SK-N-SH (cell line): Measurements from ENCODE around the gene MBNL1. TPM values are rescaled to one million over a fixed set of nuclear protein-coding genes. Genes with fewer than 3 reads are reported as not detected.

Source experiments
- CTCF ChIA-PET: fragments of 300-600, 350-600 bp; formaldehyde crosslinking; extraction: SDS; loops from one replicate; lab custom pipeline; 2021; lab: Yijun Ruan, JAX
- POLR2A ChIA-PET: fragments of 350-600 bp; sonication (Branson Sonifier 250); formaldehyde crosslinking; extraction: SDS; loops from one replicate; lab custom pipeline; 2020; ENCODE audit warnings: antibody characterized with exemption, inconsistent platforms; lab: Yijun Ruan, JAX
- DNase-seq: peaks from one replicate; pipeline ENCODE4 v3.0.0; 2012
- H2AFZ ChIP-seq: fragments of 200-600 bp; sonication (generic); 2 replicates; pipeline ENCODE4 v1.8.1; 2016; ENCODE audit warnings: antibody characterized with exemption, mild to moderate bottlenecking, low read depth
- H3F3A ChIP-seq: fragments of 200-600 bp; sonication (generic); replicated peaks from 2 replicates; pipeline ENCODE3; 2016; ENCODE audit warnings: antibody characterized with exemption, mild to moderate bottlenecking; ENCODE audit not compliant: insufficient read depth
- H3K27ac ChIP-seq, 2 experiments: fragments of 200-500 bp in 1 of 2; fragments of 200-600 bp in 1 of 2; sonication (Bioruptor generic) in 1 of 2; sonication (generic), shearing (Covaris generic) in 1 of 2; 2 replicates each; pipeline versions ENCODE4 v1.5.1 to v1.6.1; 2014 to 2016; ENCODE audit warnings: low read depth in 2 of 2, inconsistent platforms in 1 of 2, low read length in 1 of 2, mild to moderate bottlenecking in 1 of 2, mixed read lengths in 1 of 2
- H3K27me3 ChIP-seq: fragments of 200-600 bp; sonication (generic), shearing (Covaris generic); 2 replicates; pipeline ENCODE4 v1.6.1; 2016; ENCODE audit warnings: mixed run types; ENCODE audit not compliant: insufficient read depth
- H3K36me3 ChIP-seq, 2 experiments: fragments of 200-500 bp in 1 of 2; fragments of 200-600 bp in 1 of 2; sonication (Bioruptor generic) in 1 of 2; sonication (generic) in 1 of 2; replicated peaks in 1 of 2; 2 replicates each; pipeline versions ENCODE3 to v1.5.1; 2014 to 2016; ENCODE audit warnings: low read length in 1 of 2, mild to moderate bottlenecking in 1 of 2; ENCODE audit not compliant: insufficient read depth in 2 of 2, control insufficient read depth in 1 of 2
- H3K4me1 ChIP-seq, 2 experiments: fragments of 200-500 bp in 1 of 2; fragments of 200-600 bp in 1 of 2; sonication (Bioruptor generic) in 1 of 2; sonication (generic), shearing (Covaris generic) in 1 of 2; 2 replicates each; pipeline versions ENCODE4 v1.5.1 to v1.6.1; 2014 to 2016; ENCODE audit warnings: low read depth in 1 of 2, low read length in 1 of 2, mixed run types in 1 of 2; ENCODE audit not compliant: insufficient read depth in 2 of 2, control insufficient read depth in 1 of 2
- H3K4me2 ChIP-seq: fragments of 200-600 bp; sonication (generic), shearing (Covaris generic); 2 replicates; pipeline ENCODE4 v1.6.1; 2017; ENCODE audit warnings: mixed run types
- H3K4me3 ChIP-seq, 2 experiments: fragments of 200-500 bp in 1 of 2; fragments of 200-600 bp in 1 of 2; sonication (Bioruptor generic) in 1 of 2; sonication (generic), shearing (Covaris generic) in 1 of 2; 2 replicates each; pipeline versions ENCODE4 v1.5.1 to v1.8.1; 2014 to 2016; ENCODE audit warnings: low read depth in 2 of 2, inconsistent platforms in 1 of 2, low read length in 1 of 2, mild to moderate bottlenecking in 1 of 2, mixed read lengths in 1 of 2, moderate library complexity in 1 of 2
- H3K79me2 ChIP-seq: fragments of 200-600 bp; sonication (generic); 2 replicates; pipeline ENCODE4 v1.8.1; 2017; ENCODE audit warnings: mild to moderate bottlenecking; ENCODE audit not compliant: insufficient read depth
- H3K9ac ChIP-seq: fragments of 200-600 bp; sonication (generic); 2 replicates; pipeline ENCODE4 v1.6.1; 2017; ENCODE audit warnings: mixed run types
- H3K9me2 ChIP-seq: fragments of 200-600 bp; sonication (generic); 2 replicates; pipeline ENCODE4 v1.6.1; 2017; ENCODE audit warnings: mixed run types
- H3K9me3 ChIP-seq: fragments of 200-600 bp; sonication (generic); 2 replicates; pipeline ENCODE4 v1.6.1; 2017; ENCODE audit warnings: mixed run types, mild to moderate bottlenecking, moderate library complexity
- H4K20me1 ChIP-seq: fragments of 200-600 bp; sonication (generic); 2 replicates; pipeline ENCODE4 v1.6.1; 2017; ENCODE audit warnings: mild to moderate bottlenecking, mixed run types; ENCODE audit not compliant: insufficient read depth
- CHD2 ChIP-seq: fragments of 150-350 bp; IDR thresholded peaks from 2 replicates; pipeline ENCODE4 v1.6.1; 2018; ENCODE audit warnings: low read length; ENCODE audit not compliant: partially characterized antibody
- ELF1 ChIP-seq: IDR thresholded peaks from 2 replicates; pipeline ENCODE4 v1.4.0; 2012
- EZH2phosphoT487 ChIP-seq: fragments of 200-600 bp; sonication (generic); IDR thresholded peaks from 2 replicates; pipeline ENCODE4 v1.6.1; 2017; ENCODE audit warnings: low read depth, mixed run types, mild to moderate bottlenecking, antibody characterized with exemption, moderate library complexity, borderline replicate concordance
- FOSL2 ChIP-seq: IDR thresholded peaks from 2 replicates; pipeline ENCODE4 v1.4.0; 2012; ENCODE audit warnings: low read depth, mild to moderate bottlenecking, moderate library complexity, borderline replicate concordance
- FOXJ3 ChIP-seq: sonication (generic); formaldehyde crosslinking; IDR thresholded peaks from 2 replicates; pipeline ENCODE4 v1.5.1; 2020; ENCODE audit warnings: mild to moderate bottlenecking, missing genetic modification reagents
- GABPA ChIP-seq: IDR thresholded peaks from 2 replicates; pipeline ENCODE4 v1.4.0; 2012; ENCODE audit warnings: low read depth, mild to moderate bottlenecking
- JUND ChIP-seq: IDR thresholded peaks from 2 replicates; pipeline ENCODE4 v1.4.0; 2012
- MEF2A ChIP-seq: IDR thresholded peaks from 2 replicates; pipeline ENCODE4 v1.4.0; 2012; ENCODE audit warnings: low read depth, borderline replicate concordance
- MXI1 ChIP-seq: IDR thresholded peaks from 2 replicates; pipeline ENCODE4 v1.6.1; 2012; ENCODE audit warnings: mild to moderate bottlenecking, low read depth, low read length, improper control_type of control experiment
- NRF1 ChIP-seq: IDR thresholded peaks from 2 replicates; pipeline ENCODE4 v1.6.1; 2012; ENCODE audit warnings: low read depth, mild to moderate bottlenecking, low read length
- POLR2AphosphoS5 ChIP-seq: IDR thresholded peaks from 2 replicates; pipeline ENCODE4 v1.6.1; 2012; ENCODE audit warnings: low read depth, low read length
- RCOR1 ChIP-seq: fragments of 150-350 bp; IDR thresholded peaks from 2 replicates; pipeline ENCODE4 v1.6.1; 2017; ENCODE audit warnings: antibody characterized with exemption, low read length
- SIN3A ChIP-seq: IDR thresholded peaks from 2 replicates; pipeline ENCODE4 v1.6.1; 2012; ENCODE audit warnings: low read depth, mild to moderate bottlenecking, low read length, moderate library complexity, borderline replicate concordance
- SMC3 ChIP-seq: IDR thresholded peaks from 2 replicates; pipeline ENCODE4 v1.6.1; 2012; ENCODE audit warnings: low read depth, low read length, improper control_type of control experiment
- TAF1 ChIP-seq: IDR thresholded peaks from 2 replicates; pipeline ENCODE4 v1.6.1; 2012; ENCODE audit warnings: low read depth, mild to moderate bottlenecking, low read length, moderate library complexity, borderline replicate concordance
- YY1 ChIP-seq: IDR thresholded peaks from 2 replicates; pipeline ENCODE4 v1.4.0; 2012; ENCODE audit warnings: low read depth, mild to moderate bottlenecking
- ZBTB33 ChIP-seq: IDR thresholded peaks from 2 replicates; pipeline ENCODE4 v1.4.0; 2012; ENCODE audit warnings: low read depth, borderline replicate concordance
- WGBS: methylation state at CpG from one replicate; pipeline ENCODE4 v1.1.6; 2017; ENCODE audit warnings: low lambda C conversion rate; 5-methylcytosine and 5-hydroxymethylcytosine counted together
- polyA plus RNA-seq, 3 experiments: library from polyadenylated mRNA; depleted of rRNA; stranded (reverse); fragments of >200 nt; gene quantifications; 2 replicates each; pipeline ENCODE4 v1.2.3, GENCODE V29; 2012
- TF ChIP-seq, protein P1 (sequence below): fragments of 150-350 bp; IDR thresholded peaks from 2 replicates; pipeline ENCODE4 v1.6.1; 2017; ENCODE audit warnings: antibody characterized with exemption, low read length, low read depth, borderline replicate concordance

Gene MBNL1
- polyA plus RNA-seq, 1 of the 3 experiments (the other 2 are of a cell fraction): 44.3 TPM

- no peak overlapping the region for H3K9ac ChIP-seq
- no peaks in the 10 kb centered on the region for H3K27me3 ChIP-seq
- WGBS: 92% methylated on average over 3 of the region's 3 CpGs
- H3K27ac ChIP-seq: peak overlapping the region in 1 of 2 experiments; percentile 3; a peak in 1 of 4 replicates
- H3K36me3 ChIP-seq: peaks cover 72 to 88% of the 10 kb centered on the region in 2 experiments
- POLR2A ChIA-PET: no interaction called here
- H3K4me3 ChIP-seq: no peak overlapping the region
- H3K9me2 ChIP-seq: no peaks in the 10 kb centered on the region
- TF ChIP-seq TAF1 (no peak), FOSL2 (no peak), ZBTB33 (no peak), MEF2A (no peak), FOXJ3 (CRISPR knock-in tag) (no peak), GABPA (no peak), SMC3 (no peak), YY1 (no peak), RCOR1 (no peak), CHD2 (no peak), SIN3A (no peak), POLR2AphosphoS5 (no peak), EZH2phosphoT487 (no peak), ELF1 (no peak), JUND (no peak), NRF1 (no peak), MXI1 (no peak)
- TF ChIP-seq, protein P1, sequence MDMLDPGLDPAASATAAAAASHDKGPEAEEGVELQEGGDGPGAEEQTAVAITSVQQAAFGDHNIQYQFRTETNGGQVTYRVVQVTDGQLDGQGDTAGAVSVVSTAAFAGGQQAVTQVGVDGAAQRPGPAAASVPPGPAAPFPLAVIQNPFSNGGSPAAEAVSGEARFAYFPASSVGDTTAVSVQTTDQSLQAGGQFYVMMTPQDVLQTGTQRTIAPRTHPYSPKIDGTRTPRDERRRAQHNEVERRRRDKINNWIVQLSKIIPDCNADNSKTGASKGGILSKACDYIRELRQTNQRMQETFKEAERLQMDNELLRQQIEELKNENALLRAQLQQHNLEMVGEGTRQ: no peak
- H3K9me3 ChIP-seq: no peaks in the 10 kb centered on the region
- H3K4me1 ChIP-seq: no peaks in the 10 kb centered on the region; a peak in 3 of 4 replicates
- H2AFZ ChIP-seq: no peak overlapping the region
- DNase-seq: no peak
- H4K20me1 ChIP-seq: no peaks in the 10 kb centered on the region
- no peak overlapping the region for H3K4me2 ChIP-seq
- peaks cover 44% of the 10 kb centered on the region for H3F3A ChIP-seq
- peaks cover 16% of the 10 kb centered on the region; the same call in 1 of the 2 replicates for H3K79me2 ChIP-seq
- CTCF ChIA-PET: interaction anchor here (0.9 to 1.9 kb wide), 4 partner anchors 11 to 388 kb away, joined by 3 to 9 read pairs (median 4); no protein-coding TSS in a partner anchor
Measured at GRCh38 chr3:152460936-152461335, 192.2 kb downstream of the MBNL1 start.
